ENCODE measurements around the gene UBQLN3. TPM values are rescaled to one million over a fixed set of nuclear protein-coding genes. Genes with fewer than 3 reads are reported as not detected.

The UBQLN3 gene
- total and polyA plus RNA-seq, 2 experiments from 2014 or later, result not detected

DNA sequence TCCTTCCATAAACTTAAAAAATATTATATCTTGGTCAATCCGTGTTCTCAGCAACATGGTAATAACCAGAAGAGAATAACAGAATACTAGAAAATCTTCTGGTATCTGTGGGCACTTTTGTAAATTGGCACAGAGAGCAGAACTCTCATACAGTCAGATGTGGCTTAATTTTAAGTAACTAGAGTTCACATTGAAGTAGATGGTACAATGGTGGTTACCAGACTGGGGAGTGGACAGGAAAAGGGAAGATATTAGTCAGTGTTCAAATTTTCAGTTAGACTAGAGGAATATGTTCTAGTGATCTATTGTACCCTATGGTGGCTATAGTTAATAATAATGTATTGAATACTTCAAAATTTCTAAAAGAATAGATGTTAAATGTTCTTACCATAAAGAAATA lies 31.7 kb upstream of the UBQLN3 start:
- H3K79me2 ChIP-seq (replicated peaks; ENCODE audit: insufficient read depth), result no peaks in the 10 kb centered on the region
- TF ChIP-seq, protein P1, sequence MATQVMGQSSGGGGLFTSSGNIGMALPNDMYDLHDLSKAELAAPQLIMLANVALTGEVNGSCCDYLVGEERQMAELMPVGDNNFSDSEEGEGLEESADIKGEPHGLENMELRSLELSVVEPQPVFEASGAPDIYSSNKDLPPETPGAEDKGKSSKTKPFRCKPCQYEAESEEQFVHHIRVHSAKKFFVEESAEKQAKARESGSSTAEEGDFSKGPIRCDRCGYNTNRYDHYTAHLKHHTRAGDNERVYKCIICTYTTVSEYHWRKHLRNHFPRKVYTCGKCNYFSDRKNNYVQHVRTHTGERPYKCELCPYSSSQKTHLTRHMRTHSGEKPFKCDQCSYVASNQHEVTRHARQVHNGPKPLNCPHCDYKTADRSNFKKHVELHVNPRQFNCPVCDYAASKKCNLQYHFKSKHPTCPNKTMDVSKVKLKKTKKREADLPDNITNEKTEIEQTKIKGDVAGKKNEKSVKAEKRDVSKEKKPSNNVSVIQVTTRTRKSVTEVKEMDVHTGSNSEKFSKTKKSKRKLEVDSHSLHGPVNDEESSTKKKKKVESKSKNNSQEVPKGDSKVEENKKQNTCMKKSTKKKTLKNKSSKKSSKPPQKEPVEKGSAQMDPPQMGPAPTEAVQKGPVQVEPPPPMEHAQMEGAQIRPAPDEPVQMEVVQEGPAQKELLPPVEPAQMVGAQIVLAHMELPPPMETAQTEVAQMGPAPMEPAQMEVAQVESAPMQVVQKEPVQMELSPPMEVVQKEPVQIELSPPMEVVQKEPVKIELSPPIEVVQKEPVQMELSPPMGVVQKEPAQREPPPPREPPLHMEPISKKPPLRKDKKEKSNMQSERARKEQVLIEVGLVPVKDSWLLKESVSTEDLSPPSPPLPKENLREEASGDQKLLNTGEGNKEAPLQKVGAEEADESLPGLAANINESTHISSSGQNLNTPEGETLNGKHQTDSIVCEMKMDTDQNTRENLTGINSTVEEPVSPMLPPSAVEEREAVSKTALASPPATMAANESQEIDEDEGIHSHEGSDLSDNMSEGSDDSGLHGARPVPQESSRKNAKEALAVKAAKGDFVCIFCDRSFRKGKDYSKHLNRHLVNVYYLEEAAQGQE (IDR thresholded peaks at IDR 0.05; ENCODE audit: unreplicated experiment), result no peak
- TF ChIP-seq EZH2phosphoT487 (IDR thresholded peaks at IDR 0.05; ENCODE audit: unreplicated experiment) (no peak), CREB1 (CRISPR knock-in tag; IDR thresholded peaks at IDR 0.05; ENCODE audit: low read depth) (no peak), STAT1 (IDR thresholded peaks at IDR 0.05; ENCODE audit: unreplicated experiment) (no peak), EZH2 (IDR thresholded peaks at IDR 0.05; ENCODE audit: low read depth, unreplicated experiment) (no peak), JUNB (IDR thresholded peaks at IDR 0.05; ENCODE audit: unreplicated experiment) (no peak), ZNF114 (CRISPR knock-in tag; IDR thresholded peaks at IDR 0.05) (no peak), POLR2AphosphoS5 (IDR thresholded peaks at IDR 0.05; ENCODE audit: low read depth) (no peak), ZNF331 (CRISPR knock-in tag; IDR thresholded peaks at IDR 0.05; ENCODE audit: low read depth) (no peak), NANOG (IDR thresholded peaks at IDR 0.05; ENCODE audit: borderline replicate concordance) (no peak)
- TF ChIP-seq, protein P2, sequence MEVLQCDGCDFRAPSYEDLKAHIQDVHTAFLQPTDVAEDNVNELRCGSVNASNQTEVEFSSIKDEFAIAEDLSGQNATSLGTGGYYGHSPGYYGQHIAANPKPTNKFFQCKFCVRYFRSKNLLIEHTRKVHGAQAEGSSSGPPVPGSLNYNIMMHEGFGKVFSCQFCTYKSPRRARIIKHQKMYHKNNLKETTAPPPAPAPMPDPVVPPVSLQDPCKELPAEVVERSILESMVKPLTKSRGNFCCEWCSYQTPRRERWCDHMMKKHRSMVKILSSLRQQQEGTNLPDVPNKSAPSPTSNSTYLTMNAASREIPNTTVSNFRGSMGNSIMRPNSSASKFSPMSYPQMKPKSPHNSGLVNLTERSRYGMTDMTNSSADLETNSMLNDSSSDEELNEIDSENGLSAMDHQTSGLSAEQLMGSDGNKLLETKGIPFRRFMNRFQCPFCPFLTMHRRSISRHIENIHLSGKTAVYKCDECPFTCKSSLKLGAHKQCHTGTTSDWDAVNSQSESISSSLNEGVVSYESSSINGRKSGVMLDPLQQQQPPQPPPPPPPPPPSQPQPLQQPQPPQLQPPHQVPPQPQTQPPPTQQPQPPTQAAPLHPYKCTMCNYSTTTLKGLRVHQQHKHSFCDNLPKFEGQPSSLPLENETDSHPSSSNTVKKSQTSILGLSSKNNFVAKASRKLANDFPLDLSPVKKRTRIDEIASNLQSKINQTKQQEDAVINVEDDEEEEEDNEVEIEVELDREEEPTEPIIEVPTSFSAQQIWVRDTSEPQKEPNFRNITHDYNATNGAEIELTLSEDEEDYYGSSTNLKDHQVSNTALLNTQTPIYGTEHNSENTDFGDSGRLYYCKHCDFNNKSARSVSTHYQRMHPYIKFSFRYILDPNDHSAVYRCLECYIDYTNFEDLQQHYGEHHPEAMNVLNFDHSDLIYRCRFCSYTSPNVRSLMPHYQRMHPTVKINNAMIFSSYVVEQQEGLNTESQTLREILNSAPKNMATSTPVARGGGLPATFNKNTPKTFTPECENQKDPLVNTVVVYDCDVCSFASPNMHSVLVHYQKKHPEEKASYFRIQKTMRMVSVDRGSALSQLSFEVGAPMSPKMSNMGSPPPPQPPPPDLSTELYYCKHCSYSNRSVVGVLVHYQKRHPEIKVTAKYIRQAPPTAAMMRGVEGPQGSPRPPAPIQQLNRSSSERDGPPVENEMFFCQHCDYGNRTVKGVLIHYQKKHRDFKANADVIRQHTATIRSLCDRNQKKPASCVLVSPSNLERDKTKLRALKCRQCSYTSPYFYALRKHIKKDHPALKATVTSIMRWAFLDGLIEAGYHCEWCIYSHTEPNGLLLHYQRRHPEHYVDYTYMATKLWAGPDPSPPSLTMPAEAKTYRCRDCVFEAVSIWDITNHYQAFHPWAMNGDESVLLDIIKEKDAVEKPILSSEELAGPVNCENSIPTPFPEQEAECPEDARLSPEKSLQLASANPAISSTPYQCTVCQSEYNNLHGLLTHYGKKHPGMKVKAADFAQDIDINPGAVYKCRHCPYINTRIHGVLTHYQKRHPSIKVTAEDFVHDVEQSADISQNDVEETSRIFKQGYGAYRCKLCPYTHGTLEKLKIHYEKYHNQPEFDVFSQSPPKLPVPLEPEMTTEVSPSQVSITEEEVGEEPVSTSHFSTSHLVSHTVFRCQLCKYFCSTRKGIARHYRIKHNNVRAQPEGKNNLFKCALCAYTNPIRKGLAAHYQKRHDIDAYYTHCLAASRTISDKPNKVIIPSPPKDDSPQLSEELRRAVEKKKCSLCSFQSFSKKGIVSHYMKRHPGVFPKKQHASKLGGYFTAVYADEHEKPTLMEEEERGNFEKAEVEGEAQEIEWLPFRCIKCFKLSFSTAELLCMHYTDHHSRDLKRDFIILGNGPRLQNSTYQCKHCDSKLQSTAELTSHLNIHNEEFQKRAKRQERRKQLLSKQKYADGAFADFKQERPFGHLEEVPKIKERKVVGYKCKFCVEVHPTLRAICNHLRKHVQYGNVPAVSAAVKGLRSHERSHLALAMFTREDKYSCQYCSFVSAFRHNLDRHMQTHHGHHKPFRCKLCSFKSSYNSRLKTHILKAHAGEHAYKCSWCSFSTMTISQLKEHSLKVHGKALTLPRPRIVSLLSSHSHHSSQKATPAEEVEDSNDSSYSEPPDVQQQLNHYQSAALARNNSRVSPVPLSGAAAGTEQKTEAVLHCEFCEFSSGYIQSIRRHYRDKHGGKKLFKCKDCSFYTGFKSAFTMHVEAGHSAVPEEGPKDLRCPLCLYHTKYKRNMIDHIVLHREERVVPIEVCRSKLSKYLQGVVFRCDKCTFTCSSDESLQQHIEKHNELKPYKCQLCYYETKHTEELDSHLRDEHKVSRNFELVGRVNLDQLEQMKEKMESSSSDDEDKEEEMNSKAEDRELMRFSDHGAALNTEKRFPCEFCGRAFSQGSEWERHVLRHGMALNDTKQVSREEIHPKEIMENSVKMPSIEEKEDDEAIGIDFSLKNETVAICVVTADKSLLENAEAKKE (CRISPR knock-in tag; IDR thresholded peaks at IDR 0.05), result no peak
- TF ChIP-seq, protein P3, sequence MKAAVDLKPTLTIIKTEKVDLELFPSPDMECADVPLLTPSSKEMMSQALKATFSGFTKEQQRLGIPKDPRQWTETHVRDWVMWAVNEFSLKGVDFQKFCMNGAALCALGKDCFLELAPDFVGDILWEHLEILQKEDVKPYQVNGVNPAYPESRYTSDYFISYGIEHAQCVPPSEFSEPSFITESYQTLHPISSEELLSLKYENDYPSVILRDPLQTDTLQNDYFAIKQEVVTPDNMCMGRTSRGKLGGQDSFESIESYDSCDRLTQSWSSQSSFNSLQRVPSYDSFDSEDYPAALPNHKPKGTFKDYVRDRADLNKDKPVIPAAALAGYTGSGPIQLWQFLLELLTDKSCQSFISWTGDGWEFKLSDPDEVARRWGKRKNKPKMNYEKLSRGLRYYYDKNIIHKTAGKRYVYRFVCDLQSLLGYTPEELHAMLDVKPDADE (IDR thresholded peaks at IDR 0.05), result no peak
- TF ChIP-seq, protein P4, sequence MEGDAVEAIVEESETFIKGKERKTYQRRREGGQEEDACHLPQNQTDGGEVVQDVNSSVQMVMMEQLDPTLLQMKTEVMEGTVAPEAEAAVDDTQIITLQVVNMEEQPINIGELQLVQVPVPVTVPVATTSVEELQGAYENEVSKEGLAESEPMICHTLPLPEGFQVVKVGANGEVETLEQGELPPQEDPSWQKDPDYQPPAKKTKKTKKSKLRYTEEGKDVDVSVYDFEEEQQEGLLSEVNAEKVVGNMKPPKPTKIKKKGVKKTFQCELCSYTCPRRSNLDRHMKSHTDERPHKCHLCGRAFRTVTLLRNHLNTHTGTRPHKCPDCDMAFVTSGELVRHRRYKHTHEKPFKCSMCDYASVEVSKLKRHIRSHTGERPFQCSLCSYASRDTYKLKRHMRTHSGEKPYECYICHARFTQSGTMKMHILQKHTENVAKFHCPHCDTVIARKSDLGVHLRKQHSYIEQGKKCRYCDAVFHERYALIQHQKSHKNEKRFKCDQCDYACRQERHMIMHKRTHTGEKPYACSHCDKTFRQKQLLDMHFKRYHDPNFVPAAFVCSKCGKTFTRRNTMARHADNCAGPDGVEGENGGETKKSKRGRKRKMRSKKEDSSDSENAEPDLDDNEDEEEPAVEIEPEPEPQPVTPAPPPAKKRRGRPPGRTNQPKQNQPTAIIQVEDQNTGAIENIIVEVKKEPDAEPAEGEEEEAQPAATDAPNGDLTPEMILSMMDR (conservative IDR thresholded peaks at IDR 0.05; ENCODE audit: low read depth in 2 of 2), result no peak
- H3K4me1 Mint-ChIP-seq, result no peaks in the 10 kb centered on the region
- no peak for ATAC-seq
- H3K4me3 Mint-ChIP-seq, result no peak overlapping the region
- H3K4me1 ChIP-seq (ENCODE audit: insufficient read depth), result no peaks in the 10 kb centered on the region
- no peak overlapping the region for H3K4me3 ChIP-seq
- no peak overlapping the region for H3K4me2 ChIP-seq
- peaks cover 12% of the 10 kb centered on the region; the same call in 1 of the 2 replicates for H3K9me2 ChIP-seq (ENCODE audit: insufficient read depth)
- H3K36me3 ChIP-seq (ENCODE audit: insufficient read depth), result no peaks in the 10 kb centered on the region
- H3K27me3 ChIP-seq (ENCODE audit: insufficient read depth), result no peaks in the 10 kb centered on the region
- DNase-seq (ENCODE audit: low spot score), result no peak
- no peaks in the 10 kb centered on the region for H3K27me3 Mint-ChIP-seq (ENCODE audit: insufficient read depth, low read depth, poor library complexity)
- no peak overlapping the region for H2AFZ ChIP-seq
- no peaks in the 10 kb centered on the region for H4K20me1 ChIP-seq (replicated peaks; ENCODE audit: insufficient read depth)
- no peaks in the 10 kb centered on the region for H3F3A ChIP-seq (replicated peaks; ENCODE audit: low read depth)
- no peak overlapping the region for H3K27ac ChIP-seq (ENCODE audit: low read depth)
- H3K36me3 Mint-ChIP-seq (ENCODE audit: low read depth), result no peaks in the 10 kb centered on the region
- H3K27ac Mint-ChIP-seq, result no peak overlapping the region
- peaks cover 3% of the 10 kb centered on the region; the same call in 1 of the 3 replicates for H3K9me3 Mint-ChIP-seq
